Liver (tissue), 9 donors: ENCODE measurements around the gene CHRNA5. TPM values are rescaled to one million over a fixed set of nuclear protein-coding genes. Genes with fewer than 3 reads are reported as not detected.

Experiments
- DNase-seq: peaks from one replicate; pipeline ENCODE4 v3.0.0-alpha.2; 2017; ENCODE audit warnings: low spot score
- H3K27ac ChIP-seq, 2 donors: one replicate each; pipeline ENCODE4 v1.7.0; 2013; ENCODE audit warnings: inconsistent platforms in 2 of 2, low read length in 2 of 2, control low read depth in 1 of 2, low read depth in 1 of 2, mild to moderate bottlenecking in 1 of 2
- H3K27me3 ChIP-seq, 4 donors: one replicate each; pipeline versions ENCODE4 v1.6.1 to v1.7.0; 2013; ENCODE audit warnings: low read length in 3 of 4, inconsistent platforms in 1 of 4, mild to moderate bottlenecking in 1 of 4, moderate library complexity in 1 of 4; ENCODE audit not compliant: control insufficient read depth in 4 of 4, insufficient read depth in 4 of 4
- H3K36me3 ChIP-seq, 4 donors: one replicate each; pipeline versions ENCODE4 v1.6.1 to v1.7.0; 2013; ENCODE audit warnings: low read length in 3 of 4, mild to moderate bottlenecking in 3 of 4, low read depth in 1 of 4, moderate library complexity in 1 of 4; ENCODE audit not compliant: control insufficient read depth in 4 of 4, insufficient read depth in 3 of 4
- H3K4me1 ChIP-seq, 4 donors: one replicate each; pipeline versions ENCODE4 v1.6.1 to v1.7.0; 2013; ENCODE audit warnings: low read length in 3 of 4, mild to moderate bottlenecking in 3 of 4, moderate library complexity in 1 of 4; ENCODE audit not compliant: control insufficient read depth in 4 of 4, insufficient read depth in 4 of 4
- H3K4me3 ChIP-seq, 3 donors: one replicate each; pipeline versions ENCODE4 v1.6.1 to v1.7.0; 2013; ENCODE audit warnings: low read length in 3 of 3, control low read depth in 1 of 3, low read depth in 1 of 3, mild to moderate bottlenecking in 1 of 3
- H3K9ac ChIP-seq, 2 donors: one replicate each; pipeline ENCODE4 v1.7.0; 2013; ENCODE audit warnings: low read length in 2 of 2, mild to moderate bottlenecking in 2 of 2, moderate library complexity in 2 of 2, control low read depth in 1 of 2, low read depth in 1 of 2
- H3K9me3 ChIP-seq, 4 donors: one replicate each; pipeline versions ENCODE4 v1.6.1 to v1.7.0; 2013; ENCODE audit warnings: low read length in 3 of 4; ENCODE audit not compliant: control insufficient read depth in 4 of 4
- CTCF ChIP-seq: fragments of 150-350 bp; IDR thresholded peaks from 2 replicates; pipeline ENCODE4 v1.5.1; 2017; ENCODE audit warnings: improper control_type of control experiment, low read depth, low read length; ENCODE audit not compliant: missing input control
- EGR1 ChIP-seq, 2 donors: IDR thresholded peaks; 2 replicates each; pipeline ENCODE4 v1.6.1; 2016 to 2018; ENCODE audit warnings: antibody characterized with exemption in 2 of 2, low read depth in 2 of 2
- FOXA2 ChIP-seq: IDR thresholded peaks from 2 replicates; pipeline ENCODE4 v1.6.1; 2016; ENCODE audit warnings: antibody characterized with exemption
- GABPA ChIP-seq, 2 donors: IDR thresholded peaks in 1 of 2; conservative IDR thresholded peaks in 1 of 2; 2 replicates each; pipeline ENCODE4 v1.6.1; 2016; ENCODE audit warnings: antibody characterized with exemption in 2 of 2, mild to moderate bottlenecking in 1 of 2, moderate library complexity in 1 of 2
- HNF4A ChIP-seq, 2 donors: conservative IDR thresholded peaks; 2 replicates each; pipeline ENCODE4 v1.6.1; 2016; ENCODE audit warnings: antibody characterized with exemption in 2 of 2, mild to moderate bottlenecking in 2 of 2
- HNF4G ChIP-seq: IDR thresholded peaks from 2 replicates; pipeline ENCODE4 v1.6.1; 2016; ENCODE audit warnings: antibody characterized with exemption
- JUND ChIP-seq, 2 donors: IDR thresholded peaks; 2 replicates each; pipeline ENCODE4 v1.6.1; 2016; ENCODE audit warnings: antibody characterized with exemption in 2 of 2
- MAX ChIP-seq: IDR thresholded peaks from 2 replicates; pipeline ENCODE4 v1.6.1; 2016; ENCODE audit warnings: antibody characterized with exemption
- NR2F2 ChIP-seq: IDR thresholded peaks from 2 replicates; pipeline ENCODE4 v1.6.1; 2016; ENCODE audit warnings: antibody characterized with exemption
- RAD21 ChIP-seq, 2 donors: IDR thresholded peaks; 2 replicates each; pipeline ENCODE4 v1.6.1; 2016; ENCODE audit warnings: antibody characterized with exemption in 2 of 2, mild to moderate bottlenecking in 2 of 2
- REST ChIP-seq: IDR thresholded peaks from 2 replicates; pipeline ENCODE4 v1.6.1; 2016; ENCODE audit warnings: antibody characterized with exemption, mild to moderate bottlenecking
- RXRA ChIP-seq, 2 donors: IDR thresholded peaks; 2 replicates each; pipeline ENCODE4 v1.6.1; 2017 to 2018; ENCODE audit warnings: antibody characterized with exemption in 2 of 2, mild to moderate bottlenecking in 1 of 2
- TAF1 ChIP-seq: conservative IDR thresholded peaks from 2 replicates; pipeline ENCODE4 v1.6.1; 2016; ENCODE audit warnings: antibody characterized with exemption, mild to moderate bottlenecking
- WGBS: extraction: QIAGEN DNeasy Blood & Tissue Kit; methylation state at CpG from one replicate; pipeline ENCODE4 v1.1.7; 2013; 5-methylcytosine and 5-hydroxymethylcytosine counted together
- polyA plus RNA-seq, 2 donors: library from polyadenylated mRNA; stranded (reverse) in 1 of 2; unstranded in 1 of 2; fragments of 200-250 nt in 1 of 2; fragments of >200 nt in 1 of 2; fragmentation: Nextera tagmentation in 1 of 2; extraction: Ambion mirVana in 1 of 2; gene quantifications; one replicate each; pipeline versions ENCODE4 v1.2.1 to v1.2.3, GENCODE V29; 2013 to 2015
- total RNA-seq, 2 donors: library from RNA; depleted of rRNA; stranded (reverse); fragments of >200 nt; gene quantifications; one replicate each; pipeline ENCODE4 v1.2.3, GENCODE V29; 2014
- TF ChIP-seq, protein P1 (sequence below): IDR thresholded peaks from 2 replicates; pipeline ENCODE4 v1.6.1; 2016; ENCODE audit warnings: antibody characterized with exemption
- donor health status: healthy.
- donor health status: healthy.
- donor health status: healthy.
- donor health status: healthy.
- donor health status: healthy.

Gene CHRNA5
- total and polyA plus RNA-seq, 4 donors = 0.17 to 0.56 (median 0.36) TPM

GRCh38 chr15:78597583-78597982 is 32.3 kb downstream of the CHRNA5 start:
- Histone ChIP-seq H3K4me3 (no peak overlapping the region), H3K4me1 (no peaks in the 10 kb centered on the region), H3K27me3 (no peaks in the 10 kb centered on the region), H3K9me3 (no peaks in the 10 kb centered on the region), H3K27ac (no peak overlapping the region), H3K36me3 (no peaks in the 10 kb centered on the region), H3K9ac (no peak overlapping the region)
- TF ChIP-seq NR2F2 (no peak), HNF4A (conservative IDR thresholded peaks at IDR 0.05) (no peak), MAX (no peak), FOXA2 (no peak), HNF4G (no peak), JUND (IDR thresholded peaks at IDR 0.05) (no peak), REST (no peak), RXRA (IDR thresholded peaks at IDR 0.05) (no peak), GABPA (IDR thresholded peaks at IDR 0.05 in 1 of 2, conservative IDR thresholded peaks at IDR 0.05 in 1 of 2) (no peak)
- TF ChIP-seq, protein P1, sequence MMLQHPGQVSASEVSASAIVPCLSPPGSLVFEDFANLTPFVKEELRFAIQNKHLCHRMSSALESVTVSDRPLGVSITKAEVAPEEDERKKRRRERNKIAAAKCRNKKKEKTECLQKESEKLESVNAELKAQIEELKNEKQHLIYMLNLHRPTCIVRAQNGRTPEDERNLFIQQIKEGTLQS = no peak
- no peak for DNase-seq
- WGBS = 92% methylated on average over 1 of the region's 1 CpG

GRCh38 chr15:78598348-78598747 is 33.0 kb downstream of the CHRNA5 start:
- no peak overlapping the region for H3K27ac ChIP-seq
- no peaks in the 10 kb centered on the region for H3K9me3 ChIP-seq
- WGBS = 91% methylated on average over 3 of the region's 3 CpGs
- H3K27me3 ChIP-seq = no peaks in the 10 kb centered on the region
- H3K4me1 ChIP-seq = no peaks in the 10 kb centered on the region
- no peak for DNase-seq
- TF ChIP-seq NR2F2 = no peak
- TF ChIP-seq, protein P1 = no peak
- TF ChIP-seq CTCF = no peak
- H3K4me3 ChIP-seq = no peak overlapping the region
- no peaks in the 10 kb centered on the region for H3K36me3 ChIP-seq
- H3K9ac ChIP-seq = no peak overlapping the region

GRCh38 chr15:78599189-78599588 is 33.9 kb downstream of the CHRNA5 start:
- Histone ChIP-seq H3K9ac (no peak overlapping the region), H3K4me3 (no peak overlapping the region), H3K4me1 (no peaks in the 10 kb centered on the region), H3K9me3 (no peaks in the 10 kb centered on the region), H3K27me3 (no peaks in the 10 kb centered on the region), H3K36me3 (no peaks in the 10 kb centered on the region), H3K27ac (no peak overlapping the region)
- no peak for DNase-seq
- TF ChIP-seq REST (no peak), TAF1 (no peak), HNF4G (no peak), CTCF (no peak), JUND (IDR thresholded peaks at IDR 0.05) (no peak), EGR1 (IDR thresholded peaks at IDR 0.05; ENCODE audit: low read depth in 2 of 2) (no peak), RXRA (IDR thresholded peaks at IDR 0.05) (no peak), HNF4A (conservative IDR thresholded peaks at IDR 0.05) (no peak), RAD21 (IDR thresholded peaks at IDR 0.05) (no peak)
- TF ChIP-seq, protein P1 = no peak
